Endothelial cell (in vitro differentiated cells): Measurements from ENCODE around the gene POLN. TPM values are rescaled to one million over a fixed set of nuclear protein-coding genes. Genes with fewer than 3 reads are reported as not detected.

Experiments used
- DNase-seq: peaks from one replicate; pipeline ENCODE4 v3.0.0; 2021; ENCODE audit warnings: low spot score
- H3K27ac Mint-ChIP-seq: one replicate; pipeline ENCODE4 v1.8.0; 2021; ENCODE audit warnings: mixed read lengths, inconsistent platforms; ENCODE audit not compliant: unreplicated experiment
- H3K27me3 Mint-ChIP-seq: one replicate; pipeline ENCODE4 v1.8.0; 2021; ENCODE audit warnings: mild to moderate bottlenecking, moderate library complexity, mixed read lengths, inconsistent platforms; ENCODE audit not compliant: unreplicated experiment
- H3K36me3 Mint-ChIP-seq: one replicate; pipeline ENCODE4 v1.8.0; 2021; ENCODE audit warnings: mild to moderate bottlenecking, low read depth, mixed read lengths, inconsistent platforms; ENCODE audit not compliant: unreplicated experiment
- H3K4me1 Mint-ChIP-seq: one replicate; pipeline ENCODE4 v1.8.0; 2021; ENCODE audit warnings: mild to moderate bottlenecking, mixed read lengths, inconsistent platforms; ENCODE audit not compliant: unreplicated experiment
- H3K4me3 Mint-ChIP-seq: one replicate; pipeline ENCODE4 v1.8.0; 2021; ENCODE audit warnings: mild to moderate bottlenecking, mixed read lengths, inconsistent platforms; ENCODE audit not compliant: unreplicated experiment
- H3K9me3 Mint-ChIP-seq: one replicate; pipeline ENCODE4 v1.8.0; 2021; ENCODE audit warnings: mixed read lengths, inconsistent platforms; ENCODE audit not compliant: unreplicated experiment
- total RNA-seq: library from RNA; stranded (reverse); fragmentation: NEBNext Ultra II Directional; extraction: Animal tissue kit (Norgen Biotek cat#: 25700); gene quantifications from one replicate; pipeline ENCODE4 v1.2.1, GENCODE V29; 2021; ENCODE audit not compliant: unreplicated experiment
- TF ChIP-seq, protein P1 (sequence below): fragments of 200-600 bp; sonication (generic); IDR thresholded peaks from one replicate; pipeline ENCODE4 v1.5.0; 2021; ENCODE audit warnings: antibody characterized with exemption; ENCODE audit not compliant: unreplicated experiment

POLN gene
- total RNA-seq, 1 donor from 2014 or later: 2.5 TPM

GRCh38 chr4:2274320-2275043 is 32.6 kb upstream of the POLN start:
- Mint-ChIP-seq H3K27me3 (peaks cover 11% of the 10 kb centered on the region), H3K4me1 (no peaks in the 10 kb centered on the region), H3K4me3 (no peak overlapping the region), H3K9me3 (no peaks in the 10 kb centered on the region), H3K27ac (no peak overlapping the region), H3K36me3 (peaks cover 2% of the 10 kb centered on the region)
- no peak for DNase-seq
- TF ChIP-seq, protein P1, sequence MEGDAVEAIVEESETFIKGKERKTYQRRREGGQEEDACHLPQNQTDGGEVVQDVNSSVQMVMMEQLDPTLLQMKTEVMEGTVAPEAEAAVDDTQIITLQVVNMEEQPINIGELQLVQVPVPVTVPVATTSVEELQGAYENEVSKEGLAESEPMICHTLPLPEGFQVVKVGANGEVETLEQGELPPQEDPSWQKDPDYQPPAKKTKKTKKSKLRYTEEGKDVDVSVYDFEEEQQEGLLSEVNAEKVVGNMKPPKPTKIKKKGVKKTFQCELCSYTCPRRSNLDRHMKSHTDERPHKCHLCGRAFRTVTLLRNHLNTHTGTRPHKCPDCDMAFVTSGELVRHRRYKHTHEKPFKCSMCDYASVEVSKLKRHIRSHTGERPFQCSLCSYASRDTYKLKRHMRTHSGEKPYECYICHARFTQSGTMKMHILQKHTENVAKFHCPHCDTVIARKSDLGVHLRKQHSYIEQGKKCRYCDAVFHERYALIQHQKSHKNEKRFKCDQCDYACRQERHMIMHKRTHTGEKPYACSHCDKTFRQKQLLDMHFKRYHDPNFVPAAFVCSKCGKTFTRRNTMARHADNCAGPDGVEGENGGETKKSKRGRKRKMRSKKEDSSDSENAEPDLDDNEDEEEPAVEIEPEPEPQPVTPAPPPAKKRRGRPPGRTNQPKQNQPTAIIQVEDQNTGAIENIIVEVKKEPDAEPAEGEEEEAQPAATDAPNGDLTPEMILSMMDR: no peak

- no peak for DNase-seq
- Mint-ChIP-seq H3K4me3 (no peak overlapping the region), H3K27ac (no peak overlapping the region), H3K27me3 (peaks cover 14% of the 10 kb centered on the region), H3K9me3 (no peaks in the 10 kb centered on the region), H3K36me3 (peaks cover 4% of the 10 kb centered on the region), H3K4me1 (no peaks in the 10 kb centered on the region)
- TF ChIP-seq, protein P1: no peak
Observed at GRCh38 chr4:2273657-2274319, 31.9 kb upstream of the POLN start.

DNA sequence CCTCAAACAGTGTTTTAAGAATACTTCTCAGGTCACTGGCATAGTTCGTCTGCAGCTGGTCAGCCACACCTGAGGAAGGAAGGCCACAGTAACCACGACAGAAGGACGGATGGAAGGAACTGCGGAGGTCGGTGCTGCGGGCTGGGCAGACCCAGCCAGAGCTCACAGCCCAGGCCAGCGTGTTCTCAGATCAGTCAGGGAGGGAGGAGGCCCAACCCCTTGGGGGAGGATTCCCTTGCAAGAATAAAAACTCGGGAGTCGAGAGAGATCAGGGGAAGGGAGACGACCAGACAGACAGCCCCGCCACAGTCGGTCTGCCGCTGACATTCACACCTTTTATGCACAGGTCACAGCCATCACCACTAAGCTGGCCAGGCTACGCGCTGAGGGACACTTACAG is 31.3 kb upstream of the POLN start:
- H3K27ac Mint-ChIP-seq: no peak overlapping the region

GRCh38 chr4:2272828-2273120 is 30.9 kb upstream of the POLN start:
- Mint-ChIP-seq H3K27ac (no peak overlapping the region), H3K4me1 (no peaks in the 10 kb centered on the region), H3K36me3 (peaks cover 4% of the 10 kb centered on the region), H3K27me3 (peaks cover 14% of the 10 kb centered on the region), H3K4me3 (no peak overlapping the region), H3K9me3 (no peaks in the 10 kb centered on the region)
- DNase-seq: no peak
- TF ChIP-seq, protein P1: no peak

More for the DNA sequence above, 31.3 kb upstream of the POLN start:
- H3K27me3 Mint-ChIP-seq: peaks cover 14% of the 10 kb centered on the region
- H3K4me3 Mint-ChIP-seq: no peak overlapping the region
- no peaks in the 10 kb centered on the region for H3K4me1 Mint-ChIP-seq
- DNase-seq: no peak
- TF ChIP-seq, protein P1: no peak
- peaks cover 4% of the 10 kb centered on the region for H3K36me3 Mint-ChIP-seq
- no peaks in the 10 kb centered on the region for H3K9me3 Mint-ChIP-seq
